Nephron progenitor cell (in vitro differentiated cells): ENCODE data around the gene IL1RAPL2.

Experiments used
- DNase-seq: peaks from one replicate; pipeline ENCODE4 v3.0.0; 2021
- H3K27ac Mint-ChIP-seq: 2 replicates; pipeline ENCODE4 v1.8.0; 2021; ENCODE audit warnings: mild to moderate bottlenecking, moderate library complexity, mixed read lengths
- H3K27me3 Mint-ChIP-seq: 2 replicates; pipeline ENCODE4 v1.8.0; 2021; ENCODE audit warnings: mild to moderate bottlenecking, low read depth, mixed read lengths; ENCODE audit not compliant: poor library complexity
- H3K36me3 Mint-ChIP-seq: 2 replicates; pipeline ENCODE4 v1.8.0; 2021; ENCODE audit warnings: low read depth, mixed read lengths
- H3K4me1 Mint-ChIP-seq: 2 replicates; pipeline ENCODE4 v1.8.0; 2021; ENCODE audit warnings: mixed read lengths
- H3K4me3 Mint-ChIP-seq: 2 replicates; pipeline ENCODE4 v1.8.0; 2021; ENCODE audit warnings: mild to moderate bottlenecking, moderate library complexity, mixed read lengths
- H3K9me3 Mint-ChIP-seq: 2 replicates; pipeline ENCODE4 v1.8.0; 2021; ENCODE audit warnings: mild to moderate bottlenecking, moderate library complexity, mixed read lengths
- TF ChIP-seq, protein P1 (sequence below): fragments of 200-600 bp; sonication (generic); IDR thresholded peaks from 2 replicates; pipeline ENCODE4 v1.5.0; 2021; ENCODE audit warnings: antibody characterized with exemption

Gene IL1RAPL2

GRCh38 chrX:105636667-105637066 is 1070.7 kb downstream of the IL1RAPL2 start:
- Mint-ChIP-seq H3K4me1 (peaks cover 56% of the 10 kb centered on the region), H3K27ac (peak overlapping the region; percentile 83), H3K4me3 (no peak overlapping the region), H3K36me3 (no peaks in the 10 kb centered on the region), H3K27me3 (no peaks in the 10 kb centered on the region), H3K9me3 (peaks cover 23% of the 10 kb centered on the region)
- peak; percentile 33 for DNase-seq
- TF ChIP-seq, protein P1, sequence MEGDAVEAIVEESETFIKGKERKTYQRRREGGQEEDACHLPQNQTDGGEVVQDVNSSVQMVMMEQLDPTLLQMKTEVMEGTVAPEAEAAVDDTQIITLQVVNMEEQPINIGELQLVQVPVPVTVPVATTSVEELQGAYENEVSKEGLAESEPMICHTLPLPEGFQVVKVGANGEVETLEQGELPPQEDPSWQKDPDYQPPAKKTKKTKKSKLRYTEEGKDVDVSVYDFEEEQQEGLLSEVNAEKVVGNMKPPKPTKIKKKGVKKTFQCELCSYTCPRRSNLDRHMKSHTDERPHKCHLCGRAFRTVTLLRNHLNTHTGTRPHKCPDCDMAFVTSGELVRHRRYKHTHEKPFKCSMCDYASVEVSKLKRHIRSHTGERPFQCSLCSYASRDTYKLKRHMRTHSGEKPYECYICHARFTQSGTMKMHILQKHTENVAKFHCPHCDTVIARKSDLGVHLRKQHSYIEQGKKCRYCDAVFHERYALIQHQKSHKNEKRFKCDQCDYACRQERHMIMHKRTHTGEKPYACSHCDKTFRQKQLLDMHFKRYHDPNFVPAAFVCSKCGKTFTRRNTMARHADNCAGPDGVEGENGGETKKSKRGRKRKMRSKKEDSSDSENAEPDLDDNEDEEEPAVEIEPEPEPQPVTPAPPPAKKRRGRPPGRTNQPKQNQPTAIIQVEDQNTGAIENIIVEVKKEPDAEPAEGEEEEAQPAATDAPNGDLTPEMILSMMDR, result no peak

GRCh38 chrX:105645667-105646357 is 1079.8 kb downstream of the IL1RAPL2 start:
- DNase-seq, result no peak
- TF ChIP-seq, protein P1, result no peak
- peaks cover 3% of the 10 kb centered on the region for H3K27me3 Mint-ChIP-seq
- no peak overlapping the region for H3K27ac Mint-ChIP-seq
- H3K4me3 Mint-ChIP-seq, result no peak overlapping the region
- H3K36me3 Mint-ChIP-seq, result no peaks in the 10 kb centered on the region
- H3K4me1 Mint-ChIP-seq, result peaks cover 11% of the 10 kb centered on the region
- H3K9me3 Mint-ChIP-seq, result peaks cover 13% of the 10 kb centered on the region

GRCh38 chrX:105646592-105647372 is 1080.8 kb downstream of the IL1RAPL2 start:
- H3K4me3 Mint-ChIP-seq, result no peak overlapping the region
- no peak overlapping the region for H3K27ac Mint-ChIP-seq
- peaks cover 11% of the 10 kb centered on the region for H3K4me1 Mint-ChIP-seq
- H3K36me3 Mint-ChIP-seq, result no peaks in the 10 kb centered on the region
- H3K9me3 Mint-ChIP-seq, result peaks cover 13% of the 10 kb centered on the region
- no peak for DNase-seq
- H3K27me3 Mint-ChIP-seq, result peaks cover 3% of the 10 kb centered on the region
- TF ChIP-seq, protein P1, result no peak

GRCh38 chrX:105647749-105648148 is 1081.8 kb downstream of the IL1RAPL2 start:
- Mint-ChIP-seq H3K27me3 (peaks cover 3% of the 10 kb centered on the region), H3K9me3 (peaks cover 17% of the 10 kb centered on the region), H3K27ac (no peak overlapping the region), H3K4me1 (peaks cover 11% of the 10 kb centered on the region), H3K4me3 (no peak overlapping the region), H3K36me3 (no peaks in the 10 kb centered on the region)
- DNase-seq, result no peak
- TF ChIP-seq, protein P1, result no peak

GRCh38 chrX:105648732-105649131 is 1082.7 kb downstream of the IL1RAPL2 start:
- Mint-ChIP-seq H3K27me3 (peaks cover 3% of the 10 kb centered on the region), H3K4me1 (peaks cover 11% of the 10 kb centered on the region), H3K4me3 (no peak overlapping the region), H3K36me3 (no peaks in the 10 kb centered on the region), H3K27ac (no peak overlapping the region), H3K9me3 (peaks cover 13% of the 10 kb centered on the region)
- TF ChIP-seq, protein P1, result no peak
- DNase-seq, result no peak
